ENCODE results near the gene MS4A10. TPM values are rescaled to one million over a fixed set of nuclear protein-coding genes. Genes with fewer than 3 reads are reported as not detected.

MS4A10 gene
- total and polyA plus RNA-seq, 2 of the 8 experiments (the other 6 are each of a cell fraction or from before 2014, with no cell fraction given): not detected

DNA sequence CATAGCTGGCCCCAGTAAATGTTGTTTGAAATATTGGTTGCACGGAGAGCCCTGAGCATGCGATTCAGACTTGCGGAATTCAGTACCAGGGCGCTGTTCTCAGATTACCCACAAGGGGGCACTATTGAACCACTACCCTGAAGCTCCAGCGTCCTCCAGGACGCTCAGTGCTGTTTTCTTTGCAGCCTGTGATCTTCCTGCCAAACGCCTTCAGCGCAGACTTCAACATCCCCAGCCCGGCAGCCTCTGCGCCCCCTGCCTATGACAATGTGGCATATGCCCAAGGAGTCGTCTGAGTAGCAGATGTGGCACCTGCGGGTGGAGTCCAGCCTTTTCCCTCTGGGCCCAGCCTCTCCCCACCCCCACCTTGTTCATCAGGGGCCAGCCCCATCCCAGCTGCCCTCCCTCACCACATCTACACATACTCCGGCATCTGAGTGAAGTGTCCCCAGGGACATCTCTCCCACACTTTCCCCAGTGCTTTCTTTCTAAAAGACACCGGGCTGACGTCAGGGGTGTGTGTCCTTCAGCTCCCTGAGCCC, 9.6 kb upstream of the MS4A10 start:
- Histone ChIP-seq H3K4me3 (ENCODE audit: extremely low read depth in 1 of 4, insufficient read depth in 2 of 4, low read depth in 3 of 4, low read length in 4 of 4) (no peak overlapping the region), H4K5ac (ENCODE audit: insufficient read length, low read depth, low read length) (no peak overlapping the region), H3K4me1 (replicated peaks in 1 of 4; ENCODE audit: control insufficient read depth in 3 of 4, insufficient read depth in 4 of 4, low read length in 3 of 4) (no peaks in the 10 kb centered on the region; a peak in 1 of 7 replicates), H2BK12ac (ENCODE audit: low read depth, low read length) (no peak overlapping the region), H3K79me1 (ENCODE audit: low read depth, low read length) (no peaks in the 10 kb centered on the region), H3K56ac (replicated peaks; ENCODE audit: insufficient read length, low read depth, low read length) (no peak overlapping the region), H3K27ac (ENCODE audit: low read depth, low read length) (no peak overlapping the region), H3K4ac (replicated peaks; ENCODE audit: insufficient read length, low read depth, low read length) (no peak overlapping the region), H4K20me1 (replicated peaks in 1 of 2; ENCODE audit: control insufficient read depth in 1 of 2, insufficient read depth in 2 of 2, low read length in 2 of 2) (no peaks in the 10 kb centered on the region), H2BK5ac (ENCODE audit: low read depth, low read length) (no peak overlapping the region), H4K8ac (ENCODE audit: extremely low read depth, insufficient read depth, low read length) (no peak overlapping the region), H3K9ac (replicated peaks in 1 of 4; ENCODE audit: extremely low read depth in 1 of 4, low read depth in 3 of 4, low read length in 3 of 4) (no peak overlapping the region), H3K14ac (ENCODE audit: insufficient read length) (no peak overlapping the region), H3K4me2 (ENCODE audit: insufficient read depth in 1 of 2, low read depth in 2 of 2, low read length in 2 of 2) (no peak overlapping the region), H2AK5ac (ENCODE audit: low read depth, low read length) (no peak overlapping the region), H2BK15ac (ENCODE audit: low read length) (no peak overlapping the region), H3K36me3 (ENCODE audit: control insufficient read depth in 2 of 4, insufficient read depth in 4 of 4, low read length in 3 of 4) (no peaks in the 10 kb centered on the region), H2AFZ (ENCODE audit: low read length) (no peak overlapping the region), H3K27me3 (replicated peaks in 1 of 4; ENCODE audit: control insufficient read depth in 3 of 4, extremely low read depth in 1 of 4, insufficient read depth in 3 of 4, low read length in 3 of 4) (no peaks in the 10 kb centered on the region), H2BK120ac (replicated peaks; ENCODE audit: low read depth, low read length) (no peak overlapping the region), H3K18ac (ENCODE audit: extremely low read depth, low read length) (no peak overlapping the region; the same call in 1 of the 2 replicates), H4K91ac (replicated peaks; ENCODE audit: insufficient read length, low read length) (no peak overlapping the region), H3K23ac (ENCODE audit: insufficient read length) (no peak overlapping the region), H3K9me3 (ENCODE audit: insufficient read depth in 2 of 2, low read depth in 1 of 2, low read length in 1 of 2) (0 out of 4 replicates have a peak, but pooled peaks cover 0 to 3% of the 10 kb centered on the region in 2 experiments), H3K79me2 (ENCODE audit: control insufficient read depth in 1 of 2, insufficient read depth in 2 of 2, low read length in 2 of 2) (no peaks in the 10 kb centered on the region), H3K23me2 (ENCODE audit: low read depth, low read length) (no peaks in the 10 kb centered on the region), H2BK20ac (ENCODE audit: low read length) (no peak overlapping the region)
- peak; percentile 90 to 94 for DNase-seq (ENCODE audit: low read depth in 1 of 2, low spot score in 2 of 2)
- ChIA-PET POLR2A (ENCODE audit: partially characterized antibody) (interaction anchor here (1.3 to 1.9 kb wide), 2 partner anchors 11 to 112 kb away, joined by 4 to 5 read pairs; no protein-coding TSS in a partner anchor), CTCF (ENCODE audit: partially characterized antibody) (interaction anchor here (0.7 to 11.8 kb wide), 42 partner anchors 8 to 347 kb away, joined by 3 to 145 read pairs (median 4); partner anchors contain the start of genes MS4A10 and MS4A15)
- peak; percentile 70 for FAIRE-seq
- 22% methylated on average over 15 of the region's 15 CpGs; no CpG with 5 or more reads in 1 of the 2 experiments for WGBS, 2 experiments (ENCODE audit: extremely low coverage in 1 of 2, insufficient coverage in 1 of 2, insufficient read length in 1 of 2, insufficient replicate concordance in 2 of 2, low coverage in 1 of 2, low lambda C conversion rate in 2 of 2, missing lambda C conversion rate in 1 of 2)
- TF ChIP-seq KDM4A (IDR thresholded peaks at IDR 0.05; ENCODE audit: low read depth, low read length, severe bottlenecking) (no peak), RAD21 (IDR thresholded peaks at IDR 0.05 in 1 of 2, conservative IDR thresholded peaks at IDR 0.05 in 1 of 2; ENCODE audit: low read depth in 2 of 2, low read length in 2 of 2) (peak; percentile 81 to 86), TAF7 (optimal IDR thresholded peaks at IDR 0.05; ENCODE audit: borderline replicate concordance, low read depth, low read length) (no peak), CTBP2 (IDR thresholded peaks at IDR 0.05; ENCODE audit: borderline replicate concordance, insufficient read depth, insufficient read length, low read length) (no peak), CREB1 (IDR thresholded peaks at IDR 0.05) (no peak), SIX5 (IDR thresholded peaks at IDR 0.05; ENCODE audit: low read depth, low read length) (no peak), BACH1 (IDR thresholded peaks at IDR 0.05; ENCODE audit: low read length) (no peak), JUND (IDR thresholded peaks at IDR 0.05; ENCODE audit: low read length) (no peak)
- TF ChIP-seq, protein P1, sequence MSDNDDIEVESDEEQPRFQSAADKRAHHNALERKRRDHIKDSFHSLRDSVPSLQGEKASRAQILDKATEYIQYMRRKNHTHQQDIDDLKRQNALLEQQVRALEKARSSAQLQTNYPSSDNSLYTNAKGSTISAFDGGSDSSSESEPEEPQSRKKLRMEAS (IDR thresholded peaks at IDR 0.05): peak; percentile 59
- TF ChIP-seq, protein P2, sequence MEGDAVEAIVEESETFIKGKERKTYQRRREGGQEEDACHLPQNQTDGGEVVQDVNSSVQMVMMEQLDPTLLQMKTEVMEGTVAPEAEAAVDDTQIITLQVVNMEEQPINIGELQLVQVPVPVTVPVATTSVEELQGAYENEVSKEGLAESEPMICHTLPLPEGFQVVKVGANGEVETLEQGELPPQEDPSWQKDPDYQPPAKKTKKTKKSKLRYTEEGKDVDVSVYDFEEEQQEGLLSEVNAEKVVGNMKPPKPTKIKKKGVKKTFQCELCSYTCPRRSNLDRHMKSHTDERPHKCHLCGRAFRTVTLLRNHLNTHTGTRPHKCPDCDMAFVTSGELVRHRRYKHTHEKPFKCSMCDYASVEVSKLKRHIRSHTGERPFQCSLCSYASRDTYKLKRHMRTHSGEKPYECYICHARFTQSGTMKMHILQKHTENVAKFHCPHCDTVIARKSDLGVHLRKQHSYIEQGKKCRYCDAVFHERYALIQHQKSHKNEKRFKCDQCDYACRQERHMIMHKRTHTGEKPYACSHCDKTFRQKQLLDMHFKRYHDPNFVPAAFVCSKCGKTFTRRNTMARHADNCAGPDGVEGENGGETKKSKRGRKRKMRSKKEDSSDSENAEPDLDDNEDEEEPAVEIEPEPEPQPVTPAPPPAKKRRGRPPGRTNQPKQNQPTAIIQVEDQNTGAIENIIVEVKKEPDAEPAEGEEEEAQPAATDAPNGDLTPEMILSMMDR (IDR thresholded peaks at IDR 0.05; ENCODE audit: control extremely low read depth in 1 of 3, insufficient read depth in 1 of 3, low read depth in 1 of 3, low read length in 3 of 3): peak; percentile 65 to 96 (median 93)

All from H1 (cell line).